Thyroid gland (tissue), 4 donors: ENCODE measurements around the gene KCNK4.

Source experiments
- POLR2A ChIP-seq, 2 donors: fragments of 450-650 bp; IDR thresholded peaks; one replicate each; pipeline ENCODE4 v1.6.1; 2017; ENCODE audit warnings: antibody characterized with exemption in 2 of 2, mild to moderate bottlenecking in 2 of 2, moderate library complexity in 1 of 2
- TF ChIP-seq, protein P1 (sequence below), 6 experiments: fragments of 200-600 bp in 3 of 6; fragments of 450-650 bp in 3 of 6; sonication (generic) in 3 of 6; IDR thresholded peaks; one replicate each; pipeline ENCODE4 v1.5.1; 2016 to 2019; ENCODE audit warnings: antibody characterized with exemption in 6 of 6, mild to moderate bottlenecking in 2 of 6, inconsistent platforms in 1 of 6, moderate library complexity in 1 of 6

- TF ChIP-seq, protein P1, sequence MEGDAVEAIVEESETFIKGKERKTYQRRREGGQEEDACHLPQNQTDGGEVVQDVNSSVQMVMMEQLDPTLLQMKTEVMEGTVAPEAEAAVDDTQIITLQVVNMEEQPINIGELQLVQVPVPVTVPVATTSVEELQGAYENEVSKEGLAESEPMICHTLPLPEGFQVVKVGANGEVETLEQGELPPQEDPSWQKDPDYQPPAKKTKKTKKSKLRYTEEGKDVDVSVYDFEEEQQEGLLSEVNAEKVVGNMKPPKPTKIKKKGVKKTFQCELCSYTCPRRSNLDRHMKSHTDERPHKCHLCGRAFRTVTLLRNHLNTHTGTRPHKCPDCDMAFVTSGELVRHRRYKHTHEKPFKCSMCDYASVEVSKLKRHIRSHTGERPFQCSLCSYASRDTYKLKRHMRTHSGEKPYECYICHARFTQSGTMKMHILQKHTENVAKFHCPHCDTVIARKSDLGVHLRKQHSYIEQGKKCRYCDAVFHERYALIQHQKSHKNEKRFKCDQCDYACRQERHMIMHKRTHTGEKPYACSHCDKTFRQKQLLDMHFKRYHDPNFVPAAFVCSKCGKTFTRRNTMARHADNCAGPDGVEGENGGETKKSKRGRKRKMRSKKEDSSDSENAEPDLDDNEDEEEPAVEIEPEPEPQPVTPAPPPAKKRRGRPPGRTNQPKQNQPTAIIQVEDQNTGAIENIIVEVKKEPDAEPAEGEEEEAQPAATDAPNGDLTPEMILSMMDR (IDR thresholded peaks at IDR 0.05) = no peak
- no peak for TF ChIP-seq POLR2A (IDR thresholded peaks at IDR 0.05)
Observed at GRCh38 chr11:64314146-64314804, 23.2 kb downstream of the KCNK4 start.
